Suppressor macrophage treated with lipopolysaccharide for 1 hour (primary cell): ENCODE data around the gene ZNF688.
"Not testable (repeated sequence)": the region's sequence is repeated elsewhere in the genome, so short reads cannot be mapped to it uniquely, and the experiment has no call there.

Experiments
- DNase-seq, 3 donors: peaks; one replicate each; pipeline ENCODE4 v3.0.0-alpha.2; 2020 to 2022

The ZNF688 gene

GRCh38 chr16:30533146-30533522, 38.4 kb downstream of the ZNF688 start:
- no peak for DNase-seq

- DNase-seq, result no peak
Observed at GRCh38 chr16:30532285-30533145, 39.0 kb downstream of the ZNF688 start.

DNA sequence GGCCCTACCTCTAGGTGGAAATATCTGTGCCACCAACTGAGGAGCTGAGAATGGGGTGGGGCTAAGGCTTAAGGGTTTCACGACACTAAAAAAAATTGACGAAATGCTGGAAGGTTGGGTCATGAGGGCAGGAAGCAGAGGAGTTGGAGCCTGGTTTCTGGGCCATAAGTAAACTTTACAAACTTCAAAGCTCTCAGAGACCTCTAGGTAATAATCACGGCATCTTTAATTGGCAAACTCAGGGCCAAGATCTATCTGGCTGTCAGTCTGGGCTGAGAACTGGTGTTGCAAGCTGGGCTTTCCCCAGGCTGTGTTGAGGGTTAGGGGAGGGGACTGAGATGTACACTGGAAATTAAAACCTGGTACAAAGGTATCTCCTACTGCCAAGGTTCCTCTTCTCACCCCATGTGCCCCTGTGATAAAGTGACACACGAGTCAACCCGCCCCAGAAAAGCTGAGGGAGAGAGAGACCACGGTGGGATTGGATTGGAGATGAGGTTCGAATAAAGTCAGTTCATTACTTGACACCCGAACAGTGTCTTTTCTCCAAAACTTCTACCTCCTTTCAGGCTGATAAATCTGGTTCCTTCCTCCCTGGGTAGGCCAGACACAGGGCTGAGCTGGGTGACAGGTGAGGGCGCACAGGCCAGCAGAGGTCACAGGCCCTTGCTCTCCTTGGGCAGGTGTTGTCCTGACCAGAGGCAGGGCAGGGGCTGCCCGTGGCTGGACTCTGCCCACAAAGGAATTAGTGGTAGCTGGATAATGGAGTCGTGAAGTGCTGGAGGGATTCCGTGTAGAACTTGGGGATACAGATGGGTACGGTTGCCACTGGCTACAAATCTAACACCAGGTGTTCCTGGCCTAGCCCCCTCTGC, 41.1 kb downstream of the ZNF688 start:
- DNase-seq, result peak in 1 of 3 donors; percentile 14

DNA sequence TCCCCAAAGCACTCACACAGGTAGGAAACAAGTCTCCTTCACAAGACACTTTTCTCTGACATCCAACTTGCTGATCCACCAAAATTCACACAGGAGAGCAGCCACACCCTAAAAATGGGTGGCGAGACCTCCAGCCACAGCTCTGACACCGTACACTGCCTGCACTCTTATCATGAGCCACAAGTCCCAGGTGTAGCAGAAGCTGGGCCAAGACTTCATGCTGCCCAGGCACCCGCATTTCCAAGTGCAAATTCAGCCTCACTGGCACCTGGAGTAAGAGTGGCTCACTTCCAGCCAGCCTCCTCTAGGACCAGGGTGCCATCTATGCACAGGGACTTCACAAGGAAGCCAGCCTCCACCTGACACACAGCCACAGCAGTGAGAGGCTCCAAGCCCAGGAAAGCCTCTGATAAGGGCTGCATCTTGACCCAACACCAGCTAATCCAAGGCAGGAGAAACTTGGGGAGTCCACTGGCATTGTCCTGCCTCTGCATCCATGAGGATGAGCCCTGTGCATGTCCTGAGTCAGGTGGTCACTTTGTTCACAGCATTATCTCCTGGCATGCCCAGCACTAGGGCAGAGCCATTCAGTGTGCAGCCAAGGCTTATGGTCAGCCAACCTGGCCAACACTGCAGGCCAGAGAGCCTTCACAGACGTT, 42.6 kb downstream of the ZNF688 start:
- DNase-seq, result no peak

GRCh38 chr16:30527635-30528178, 43.8 kb downstream of the ZNF688 start:
- DNase-seq, result peak; percentile 67 to 70 (median 68)

DNA sequence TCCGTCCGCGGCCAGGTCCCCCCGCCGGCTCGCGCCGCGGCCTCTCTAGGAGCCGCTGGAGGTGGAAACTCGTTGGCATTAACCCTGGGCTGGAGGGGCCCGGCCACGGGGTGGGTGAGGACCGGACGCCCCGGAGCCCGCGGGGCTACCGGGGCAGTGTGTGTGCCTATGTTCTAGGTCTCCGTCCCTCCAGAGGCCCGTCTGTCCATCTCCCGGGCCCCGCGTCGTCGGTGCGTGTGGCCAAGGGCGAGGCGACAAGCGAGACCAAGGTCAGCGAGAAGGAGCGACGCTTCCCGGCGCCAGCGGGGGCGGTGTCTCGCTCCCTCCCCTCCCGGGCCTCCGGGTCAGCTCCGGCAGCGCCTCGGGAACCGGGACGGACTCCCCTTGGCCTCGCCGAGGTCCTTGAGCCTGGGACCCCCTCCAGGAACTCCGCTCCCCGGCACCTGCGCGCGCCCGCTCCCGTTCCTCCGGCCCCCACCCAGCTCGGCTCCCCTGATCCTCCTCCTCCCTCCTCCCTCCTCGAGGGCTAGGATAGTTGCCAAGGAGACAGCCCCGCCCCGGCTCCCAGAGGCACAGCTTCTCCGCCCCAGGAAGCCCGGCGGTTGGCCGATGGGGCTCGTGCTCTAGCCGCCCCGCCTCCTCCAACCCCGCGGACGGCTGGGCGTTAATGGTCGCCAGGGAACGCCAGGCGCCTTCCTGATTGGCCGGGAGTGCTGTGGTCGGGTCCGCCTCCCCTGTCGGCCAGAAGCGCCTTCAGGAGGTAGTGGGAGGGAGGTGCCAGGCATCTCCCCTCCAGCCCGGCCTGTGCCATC, 44.5 kb downstream of the ZNF688 start:
- DNase-seq, result peak; percentile 98 to 100 (median 99)

DNA sequence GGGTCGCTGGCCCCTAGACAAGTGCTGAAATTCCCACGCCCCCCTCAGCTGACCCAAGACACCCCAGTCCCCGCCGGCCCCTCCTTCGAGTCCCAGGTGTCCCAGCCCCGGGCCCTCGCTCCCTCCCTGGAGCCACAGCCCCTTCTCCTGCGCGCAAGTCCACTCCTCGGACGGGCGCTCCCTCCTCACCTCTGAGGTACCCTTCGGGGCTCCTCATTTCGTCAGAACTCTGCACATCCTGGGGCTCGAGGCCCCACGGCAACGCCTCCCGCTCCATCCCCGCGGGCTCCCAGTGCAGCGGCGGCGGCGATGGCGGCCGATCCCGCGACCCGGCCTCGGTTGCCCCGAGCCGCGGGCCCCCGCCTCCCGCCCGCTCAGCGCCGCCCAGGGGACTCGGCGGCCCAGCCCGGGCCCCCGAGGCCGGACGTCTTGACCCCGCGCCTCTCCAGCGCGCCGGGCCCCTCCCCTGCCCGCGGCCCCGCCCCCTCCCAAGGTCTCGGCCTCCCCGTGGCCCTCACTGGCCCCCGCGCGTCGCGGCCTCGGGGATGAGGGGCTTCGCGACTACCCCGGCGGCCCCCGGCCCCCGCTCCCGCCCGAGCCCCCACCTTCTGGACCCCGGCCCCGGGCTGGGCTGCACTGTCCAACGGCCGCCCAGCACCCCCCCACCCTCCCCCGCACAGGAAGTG, 45.2 kb downstream of the ZNF688 start, which contains the start of gene ZNF768:
ZNF768 (minus strand) TSS at position 430 of the 686 bp plus-strand sequence; CDS start at position 277, 153 bp downstream.
- DNase-seq, result peak in 1 of 3 donors; percentile 37

- peak in 2 of 3 donors; percentile 26 to 44 for DNase-seq
Observed at GRCh38 chr16:30525844-30526136, 45.7 kb downstream of the ZNF688 start.

DNA sequence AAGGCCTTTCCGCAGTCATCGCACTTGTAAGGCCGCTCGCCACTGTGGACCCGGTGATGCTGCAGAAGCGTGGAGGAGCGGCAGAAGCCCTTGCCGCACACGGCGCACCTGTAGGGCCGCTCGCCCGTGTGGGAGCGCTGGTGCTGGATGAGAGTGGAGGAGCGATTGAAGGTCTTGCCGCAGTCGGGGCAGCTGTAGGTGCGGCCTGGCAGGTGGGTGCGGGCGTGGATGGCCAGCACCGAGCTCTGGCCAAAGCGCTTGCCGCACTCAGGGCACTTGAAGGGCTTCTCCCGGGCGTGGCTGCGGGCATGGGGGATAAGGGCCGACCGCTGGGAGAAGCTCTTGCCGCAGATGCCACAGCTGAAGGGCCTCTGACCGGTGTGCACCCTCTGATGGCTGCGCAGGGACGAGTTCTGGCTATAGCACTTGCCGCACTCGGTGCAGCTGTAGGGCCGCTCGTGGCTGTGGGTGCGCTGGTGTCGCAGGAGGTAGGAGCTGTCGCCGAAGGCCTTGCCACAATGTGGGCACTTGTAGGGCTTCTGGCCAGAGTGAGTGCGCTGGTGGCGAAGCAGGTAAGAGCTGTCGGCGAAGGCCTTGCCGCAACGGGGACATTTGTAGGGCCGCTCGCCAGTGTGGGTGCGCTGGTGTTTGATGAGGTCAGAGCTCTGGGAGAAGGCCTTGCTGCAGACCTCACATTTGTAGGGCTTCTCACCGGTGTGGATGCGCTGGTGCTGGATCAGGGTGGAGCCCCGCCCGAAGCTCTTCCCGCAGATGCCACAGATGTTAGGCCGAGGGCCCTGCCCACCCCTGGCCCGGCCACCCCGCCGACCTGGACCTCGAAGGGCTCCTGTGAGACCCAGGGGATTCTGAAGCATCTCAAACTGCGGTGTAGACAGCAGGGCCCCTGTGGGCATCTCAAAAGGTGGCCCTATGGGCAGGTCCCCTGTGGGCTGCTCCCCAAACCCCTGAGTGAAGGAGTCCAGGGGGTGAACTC, 46.6 kb downstream of the ZNF688 start:
- DNase-seq, result no peak

DNA sequence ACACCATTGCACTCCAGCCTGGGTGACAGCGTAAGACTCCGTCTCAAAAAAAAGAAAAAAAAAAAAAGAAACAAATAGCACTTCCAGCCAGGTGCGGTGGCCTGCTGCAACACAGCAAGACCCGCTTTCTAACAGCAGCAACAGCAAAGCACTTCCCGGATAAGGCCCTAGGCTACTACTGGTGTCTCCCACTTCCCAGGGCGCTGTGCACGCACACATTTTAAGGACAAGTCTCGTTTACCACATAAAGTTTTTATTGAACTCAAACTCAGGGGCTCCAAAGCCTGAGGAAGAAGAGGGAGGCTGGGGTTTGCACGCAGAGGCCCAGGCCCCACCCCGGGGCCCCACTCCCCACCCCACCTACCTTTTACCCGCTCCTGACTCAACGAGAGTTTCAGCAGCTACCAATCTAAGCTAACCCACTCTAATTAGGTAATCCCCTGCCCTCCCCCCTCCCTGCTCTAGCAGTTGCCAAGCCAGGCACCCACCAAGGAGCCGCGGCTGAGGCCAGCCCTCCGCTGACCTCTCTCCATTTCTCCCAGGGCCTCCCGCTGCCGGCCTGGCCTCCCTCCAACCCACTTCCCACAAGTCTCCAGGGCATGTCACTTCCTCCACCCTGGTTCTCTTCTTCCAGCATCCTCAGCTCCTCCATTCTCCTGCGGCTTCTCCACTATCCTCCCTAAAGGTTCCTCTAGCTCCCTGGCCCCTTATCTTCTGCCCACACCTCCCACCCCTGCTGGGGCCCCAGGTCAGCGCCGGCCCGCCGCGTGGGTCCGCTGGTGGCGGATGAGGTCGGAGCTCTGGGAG, 47.5 kb downstream of the ZNF688 start:
- DNase-seq, result no peak

DNA sequence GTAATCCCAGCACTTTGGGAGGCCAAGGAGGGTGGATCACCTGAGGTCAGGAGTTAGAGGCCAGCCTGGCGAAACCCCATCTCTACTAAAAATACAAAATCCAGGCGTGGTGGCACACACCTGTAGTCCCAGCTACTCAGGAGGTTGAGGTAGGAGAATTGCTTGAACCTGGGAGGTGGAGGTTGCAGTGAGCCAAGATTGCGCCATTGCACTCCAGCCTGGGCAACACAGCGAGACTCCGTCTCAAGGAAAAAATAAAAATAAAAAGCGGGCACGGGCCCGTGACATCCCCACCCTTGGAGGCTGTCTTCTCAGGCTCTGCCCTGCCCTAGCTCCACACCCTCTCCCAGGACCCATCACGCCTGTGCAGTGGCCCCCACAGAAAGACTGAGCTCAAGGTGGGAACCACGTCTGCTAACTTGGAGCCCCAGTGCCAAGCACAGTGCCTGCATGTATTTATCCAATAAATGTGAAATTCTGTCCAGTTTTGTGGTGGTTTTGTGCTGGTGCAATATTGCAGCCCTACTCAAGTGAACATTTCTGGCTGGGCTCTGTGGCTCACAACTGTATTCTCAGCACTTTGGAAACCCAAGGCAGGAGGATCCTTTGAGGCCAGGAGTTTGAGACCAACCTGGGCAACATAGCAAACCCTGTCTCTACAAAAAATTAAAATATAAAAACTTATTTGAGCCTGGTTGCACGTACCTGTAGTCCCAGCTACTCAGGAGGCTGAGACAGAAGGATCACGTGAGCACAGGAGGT, 48.6 kb downstream of the ZNF688 start:
- DNase-seq, result not testable (repeated sequence)

DNA sequence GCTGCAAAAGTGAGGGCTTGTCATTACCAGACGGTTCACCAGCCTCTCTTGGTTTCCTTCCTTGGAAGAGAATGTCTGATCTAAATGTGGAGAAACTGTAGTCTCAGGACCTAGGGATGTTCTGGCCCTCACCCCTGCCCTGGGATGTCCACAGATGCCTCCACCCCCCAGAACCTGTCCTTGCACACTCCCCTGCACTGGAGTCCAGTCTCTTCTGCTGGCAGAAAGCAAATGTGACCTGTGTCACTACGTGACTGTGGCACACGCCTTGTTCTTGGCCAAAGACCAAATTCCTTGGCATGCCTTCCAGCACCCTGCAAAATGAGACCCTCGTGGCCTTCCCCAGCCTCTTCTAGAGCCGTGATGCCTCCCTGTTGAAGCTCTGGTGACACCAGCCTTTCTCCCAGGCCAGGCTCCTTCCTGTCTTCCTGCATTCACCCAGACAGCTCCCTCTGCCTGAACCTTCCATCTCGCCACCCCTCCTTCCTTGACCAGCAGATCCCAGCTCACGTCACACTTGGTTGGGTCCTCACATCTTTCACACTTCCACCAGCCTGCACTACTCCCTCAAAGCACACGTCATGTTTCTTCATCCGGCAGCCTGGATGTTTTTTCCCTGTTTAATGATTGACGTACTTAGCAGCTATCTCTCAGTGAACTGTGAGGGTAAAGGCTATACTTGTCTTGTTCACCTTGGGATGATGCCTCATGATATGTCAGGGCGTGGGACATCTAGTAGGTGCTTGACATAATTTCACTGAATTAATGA, 49.5 kb downstream of the ZNF688 start:
- no peak for DNase-seq

DNA sequence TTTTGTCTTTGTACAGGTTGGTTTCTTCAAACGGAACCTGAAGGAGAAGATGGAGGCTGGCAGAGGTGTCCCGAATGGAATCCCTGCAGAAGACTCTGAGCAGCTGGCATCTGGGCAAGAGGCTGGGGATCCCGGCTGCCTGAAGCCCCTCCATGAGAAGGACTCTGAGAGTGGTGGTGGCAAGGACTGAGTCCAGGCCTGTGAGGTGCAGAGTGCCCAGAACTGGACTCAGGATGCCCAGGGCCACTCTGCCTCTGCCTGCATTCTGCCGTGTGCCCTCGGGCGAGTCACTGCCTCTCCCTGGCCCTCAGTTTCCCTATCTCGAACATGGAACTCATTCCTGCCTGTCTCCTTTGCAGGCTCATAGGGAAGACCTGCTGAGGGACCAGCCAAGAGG, 50.0 kb downstream of the ZNF688 start:
- DNase-seq, result no peak
